Activated T-cell treated with anti-CD3 and anti-CD28 coated beads, Interleukin-2, amount 50 U/mL, for 4 hours (primary cell): Measurements from ENCODE around the gene NLRP11. TPM values are rescaled to one million over a fixed set of nuclear protein-coding genes. Genes with fewer than 3 reads are reported as not detected.

ENCODE experiments used
- ATAC-seq, 2 donors: fragments of 200-7000 bp; cut with Tn5 transposase; one replicate each; pipeline ENCODE4 v1.10.0; 2021
- DNase-seq: peaks from one replicate; pipeline ENCODE4 v3.0.0-alpha.2; 2020
- H3K27me3 Mint-ChIP-seq: one replicate; pipeline ENCODE4 v1.8.0; 2021; ENCODE audit warnings: low read depth, mixed read lengths
- H3K36me3 Mint-ChIP-seq: one replicate; pipeline ENCODE4 v1.8.0; 2022; ENCODE audit warnings: mixed read lengths; ENCODE audit not compliant: insufficient read depth
- H3K4me1 Mint-ChIP-seq: one replicate; pipeline ENCODE4 v1.8.0; 2021; ENCODE audit warnings: low read depth, mixed read lengths
- H3K4me3 Mint-ChIP-seq: one replicate; pipeline ENCODE4 v1.8.0; 2021; ENCODE audit warnings: mild to moderate bottlenecking, moderate library complexity, mixed read lengths
- H3K9me3 Mint-ChIP-seq: one replicate; pipeline ENCODE4 v1.8.0; 2021; ENCODE audit warnings: mixed read lengths
- total RNA-seq, 3 donors: library from RNA; stranded (reverse); gene quantifications; one replicate each; pipeline ENCODE4 v1.2.1, GENCODE V29; 2021

The NLRP11 gene
- under 1 TPM; 0.14 to 0.18 (median 0.18) TPM for total RNA-seq

- DNase-seq (no peak), ATAC-seq (no peak)
- Mint-ChIP-seq H3K4me1 (no peaks in the 10 kb centered on the region), H3K27me3 (no peaks in the 10 kb centered on the region), H3K9me3 (peaks cover 13% of the 10 kb centered on the region), H3K4me3 (no peak within 1 kb of the TSS), H3K36me3 (no peaks in the 10 kb centered on the region)
Measured at GRCh38 chr19:55831846-55832245, at the start of gene NLRP11. Gene NLRP11, minus strand, starts transcription at chr19:55831999. Its CDS starts 13,825 bp downstream, at chr19:55818174.

DNA sequence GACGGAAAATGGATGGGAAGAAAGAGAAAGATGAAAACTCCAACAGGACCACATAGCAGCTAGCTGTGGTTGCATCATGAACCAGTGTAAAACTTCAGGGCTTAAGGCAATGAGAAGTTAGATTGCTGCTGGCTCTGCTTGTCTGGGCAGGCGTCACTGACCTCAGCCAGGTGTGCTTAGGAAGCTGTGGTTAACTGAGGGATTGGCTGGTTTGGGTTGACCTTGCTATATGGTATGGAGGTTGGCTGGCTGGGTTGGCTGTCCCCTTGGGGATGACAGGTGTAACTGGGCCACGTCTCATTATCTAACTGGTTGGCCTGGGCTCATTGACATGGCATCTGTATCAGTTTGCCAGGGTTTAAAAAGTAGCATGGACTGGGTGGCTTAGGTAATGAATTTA lies 45.4 kb upstream of the NLRP11 start:
- DNase-seq (no peak), ATAC-seq (no peak)
- no peaks in the 10 kb centered on the region for H3K36me3 Mint-ChIP-seq
- H3K4me1 Mint-ChIP-seq, result no peaks in the 10 kb centered on the region
- no peak overlapping the region for H3K4me3 Mint-ChIP-seq
- no peaks in the 10 kb centered on the region for H3K27me3 Mint-ChIP-seq
- peaks cover 25% of the 10 kb centered on the region for H3K9me3 Mint-ChIP-seq

DNA sequence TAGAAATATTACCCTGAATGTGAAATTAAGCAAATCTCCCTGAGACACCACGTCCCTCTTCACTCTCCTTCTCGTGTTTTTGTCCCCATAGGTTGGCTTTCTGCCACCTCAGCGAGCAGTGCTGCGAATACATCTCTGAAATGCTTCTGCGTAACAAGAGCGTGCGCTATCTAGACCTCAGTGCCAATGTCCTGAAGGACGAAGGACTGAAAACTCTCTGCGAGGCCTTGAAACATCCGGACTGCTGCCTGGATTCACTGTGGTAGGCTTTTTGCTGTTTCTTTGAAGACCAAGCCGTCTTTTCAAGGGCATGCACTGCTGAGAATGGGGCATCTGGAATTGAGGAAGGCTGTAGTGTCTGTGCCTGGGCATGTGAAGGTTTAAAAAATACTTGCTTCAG lies 38.9 kb upstream of the NLRP11 start:
- Mint-ChIP-seq H3K27me3 (peaks cover 11% of the 10 kb centered on the region), H3K4me1 (no peaks in the 10 kb centered on the region)

DNA sequence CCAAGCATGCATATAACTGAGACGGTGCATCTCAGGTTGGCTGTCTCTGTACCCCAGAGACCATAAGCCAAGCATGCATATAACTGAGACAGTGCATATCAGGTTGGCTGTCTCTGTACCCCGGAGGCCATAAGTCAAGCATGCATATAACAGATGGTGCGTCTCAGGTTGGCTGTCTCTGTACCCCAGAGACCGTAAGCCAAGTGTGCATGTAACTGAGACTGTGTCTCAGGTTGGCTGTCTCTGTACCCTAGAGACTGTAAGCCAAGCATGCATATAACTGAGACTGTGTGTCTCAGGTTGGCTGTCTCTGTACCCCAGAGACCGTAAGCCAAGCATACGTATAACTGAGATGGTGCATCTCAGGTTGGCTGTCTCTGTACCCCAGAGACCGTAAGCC lies 35.3 kb upstream of the NLRP11 start:
- no peak for ATAC-seq
- no peaks in the 10 kb centered on the region for H3K4me1 Mint-ChIP-seq
- DNase-seq, result no peak
- peaks cover 11% of the 10 kb centered on the region for H3K27me3 Mint-ChIP-seq
- no peaks in the 10 kb centered on the region for H3K36me3 Mint-ChIP-seq
- no peak overlapping the region for H3K4me3 Mint-ChIP-seq
- H3K9me3 Mint-ChIP-seq, result peaks cover 22% of the 10 kb centered on the region

More for the DNA sequence above, 38.9 kb upstream of the NLRP11 start:
- no peak for ATAC-seq
- Mint-ChIP-seq H3K9me3 (peaks cover 23% of the 10 kb centered on the region), H3K4me3 (no peak overlapping the region), H3K36me3 (no peaks in the 10 kb centered on the region)
- no peak for DNase-seq

DNA sequence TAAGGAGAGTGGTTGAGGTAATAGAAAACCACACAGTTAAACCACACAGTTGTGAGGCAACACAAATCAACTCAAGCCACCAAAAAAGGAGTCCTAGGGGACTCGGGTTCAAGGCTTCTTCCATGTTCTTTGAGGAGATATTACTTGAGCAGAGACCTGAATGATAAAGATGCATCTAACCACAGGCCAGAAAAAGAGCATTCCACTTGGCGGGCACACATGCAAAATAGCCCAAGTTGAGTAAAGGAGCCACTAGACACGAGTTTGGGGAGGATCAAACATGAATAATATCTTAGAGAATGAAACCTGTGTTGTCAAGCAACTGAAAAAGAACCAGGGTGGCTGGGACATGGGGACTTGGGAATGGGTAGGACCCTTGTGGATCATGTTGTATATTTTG lies 34.7 kb upstream of the NLRP11 start:
- DNase-seq (no peak), ATAC-seq (no peak)
- peaks cover 11% of the 10 kb centered on the region for H3K27me3 Mint-ChIP-seq
- no peak overlapping the region for H3K4me3 Mint-ChIP-seq
- H3K36me3 Mint-ChIP-seq, result no peaks in the 10 kb centered on the region
- H3K4me1 Mint-ChIP-seq, result no peaks in the 10 kb centered on the region
- peaks cover 22% of the 10 kb centered on the region for H3K9me3 Mint-ChIP-seq

DNA sequence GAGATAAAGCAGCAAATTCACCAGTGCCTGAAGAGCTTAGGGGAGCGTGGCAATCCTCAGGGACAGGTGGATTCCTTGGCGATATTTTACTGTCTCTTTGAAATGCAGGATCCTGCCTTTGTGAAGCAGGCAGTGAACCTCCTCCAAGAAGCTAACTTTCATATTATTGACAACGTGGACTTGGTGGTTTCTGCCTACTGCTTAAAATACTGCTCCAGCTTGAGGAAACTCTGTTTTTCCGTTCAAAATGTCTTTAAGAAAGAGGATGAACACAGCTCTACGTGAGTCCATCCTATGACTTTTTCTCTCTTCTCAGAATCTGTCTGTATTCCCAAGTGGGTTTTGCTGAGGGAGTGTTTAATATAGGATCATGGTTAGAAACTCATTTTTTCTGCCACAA lies 27.2 kb upstream of the NLRP11 start:
- Mint-ChIP-seq H3K27me3 (peaks cover 2% of the 10 kb centered on the region), H3K36me3 (no peaks in the 10 kb centered on the region), H3K9me3 (peaks cover 8% of the 10 kb centered on the region), H3K4me3 (no peak overlapping the region), H3K4me1 (no peaks in the 10 kb centered on the region)
- no peak for ATAC-seq
- DNase-seq, result no peak

- no peak for DNase-seq
- no peak overlapping the region for H3K4me3 Mint-ChIP-seq
- no peaks in the 10 kb centered on the region for H3K4me1 Mint-ChIP-seq
- no peaks in the 10 kb centered on the region for H3K36me3 Mint-ChIP-seq
- ATAC-seq, result no peak
- H3K27me3 Mint-ChIP-seq, result peaks cover 2% of the 10 kb centered on the region
- peaks cover 8% of the 10 kb centered on the region for H3K9me3 Mint-ChIP-seq
Measured at GRCh38 chr19:55858401-55858800, 26.6 kb upstream of the NLRP11 start.

GRCh38 chr19:55857974-55858373 lies 26.2 kb upstream of the NLRP11 start:
- H3K4me3 Mint-ChIP-seq, result no peak overlapping the region
- no peaks in the 10 kb centered on the region for H3K4me1 Mint-ChIP-seq
- peaks cover 4% of the 10 kb centered on the region for H3K9me3 Mint-ChIP-seq
- peaks cover 2% of the 10 kb centered on the region for H3K27me3 Mint-ChIP-seq
- DNase-seq (no peak), ATAC-seq (no peak)
- no peaks in the 10 kb centered on the region for H3K36me3 Mint-ChIP-seq

DNA sequence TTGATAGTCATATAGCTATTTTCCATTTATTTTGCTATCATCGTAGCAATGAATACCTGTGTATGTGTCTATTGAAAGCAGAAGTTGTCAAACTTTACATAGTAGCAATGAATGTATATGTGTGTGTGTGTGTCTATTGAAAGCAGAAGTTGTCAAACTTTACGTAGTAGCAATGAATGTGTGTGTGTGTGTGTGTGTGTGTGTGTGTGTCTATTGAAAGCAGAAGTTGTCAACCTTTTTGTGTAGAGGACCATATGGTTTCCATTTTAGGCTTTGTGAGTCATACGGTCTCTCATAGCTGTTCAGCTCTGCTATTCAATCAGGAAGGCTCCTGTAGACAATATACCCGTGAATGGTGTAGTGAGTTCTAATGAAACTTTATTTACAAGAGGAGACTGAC lies 25.4 kb upstream of the NLRP11 start:
- Mint-ChIP-seq H3K9me3 (peaks cover 5% of the 10 kb centered on the region), H3K27me3 (peaks cover 2% of the 10 kb centered on the region), H3K4me3 (no peak overlapping the region), H3K4me1 (no peaks in the 10 kb centered on the region), H3K36me3 (no peaks in the 10 kb centered on the region)
- no peak for DNase-seq
- no peak for ATAC-seq

DNA sequence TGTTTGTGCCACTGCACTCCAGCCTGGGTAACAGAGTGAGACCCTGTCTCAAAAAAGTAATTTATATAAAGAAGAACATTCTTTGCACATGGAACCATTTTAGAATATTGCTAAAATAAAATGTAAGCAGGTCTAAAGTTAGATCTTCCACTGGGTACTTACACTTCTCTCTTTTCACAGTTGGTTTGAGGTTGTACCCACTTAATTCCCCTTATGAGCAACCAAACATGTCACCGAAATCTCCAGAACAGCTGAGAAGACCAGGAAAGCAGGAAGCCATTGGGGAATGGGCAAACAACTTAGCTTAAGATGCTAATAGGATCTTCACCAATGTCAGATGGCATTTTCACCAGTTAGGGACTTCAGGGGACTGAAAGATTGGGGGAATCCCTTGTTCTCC lies 23.4 kb upstream of the NLRP11 start:
- Mint-ChIP-seq H3K4me3 (no peak overlapping the region), H3K27me3 (no peaks in the 10 kb centered on the region), H3K36me3 (no peaks in the 10 kb centered on the region), H3K9me3 (peaks cover 11% of the 10 kb centered on the region), H3K4me1 (no peaks in the 10 kb centered on the region)
- no peak for DNase-seq
- no peak for ATAC-seq

DNA sequence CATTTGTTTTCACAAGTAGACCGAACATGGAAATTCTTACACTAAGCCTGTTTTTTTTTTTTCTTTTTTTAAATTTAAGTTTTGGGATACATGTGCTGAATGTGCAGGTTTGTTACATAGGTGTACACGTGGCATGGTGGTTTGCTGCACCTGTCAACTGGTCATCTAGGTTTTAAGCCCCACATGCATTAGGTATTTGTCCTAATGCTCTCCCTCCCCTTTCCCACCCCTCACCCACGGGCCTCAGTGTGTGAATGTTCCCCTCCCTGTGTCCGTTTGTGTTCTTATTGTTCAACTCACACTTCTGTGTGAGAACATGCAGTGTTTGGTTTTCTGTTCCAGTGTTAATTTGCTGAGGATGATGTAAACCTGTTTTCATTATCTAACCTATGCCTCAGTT lies 7.1 kb upstream of the NLRP11 start:
- peaks cover 4% of the 10 kb centered on the region for H3K27me3 Mint-ChIP-seq
- DNase-seq (no peak), ATAC-seq (no peak)
- no peaks in the 10 kb centered on the region for H3K4me1 Mint-ChIP-seq
- H3K4me3 Mint-ChIP-seq, result no peak overlapping the region
- H3K36me3 Mint-ChIP-seq, result no peaks in the 10 kb centered on the region
- peaks cover 20% of the 10 kb centered on the region for H3K9me3 Mint-ChIP-seq

- peaks cover 4% of the 10 kb centered on the region for H3K27me3 Mint-ChIP-seq
- no peak for ATAC-seq
- H3K36me3 Mint-ChIP-seq, result no peaks in the 10 kb centered on the region
- H3K4me3 Mint-ChIP-seq, result no peak overlapping the region
- no peaks in the 10 kb centered on the region for H3K4me1 Mint-ChIP-seq
- DNase-seq, result no peak
- H3K9me3 Mint-ChIP-seq, result peaks cover 17% of the 10 kb centered on the region
Measured at GRCh38 chr19:55838251-55838650, 6.5 kb upstream of the NLRP11 start.

DNA sequence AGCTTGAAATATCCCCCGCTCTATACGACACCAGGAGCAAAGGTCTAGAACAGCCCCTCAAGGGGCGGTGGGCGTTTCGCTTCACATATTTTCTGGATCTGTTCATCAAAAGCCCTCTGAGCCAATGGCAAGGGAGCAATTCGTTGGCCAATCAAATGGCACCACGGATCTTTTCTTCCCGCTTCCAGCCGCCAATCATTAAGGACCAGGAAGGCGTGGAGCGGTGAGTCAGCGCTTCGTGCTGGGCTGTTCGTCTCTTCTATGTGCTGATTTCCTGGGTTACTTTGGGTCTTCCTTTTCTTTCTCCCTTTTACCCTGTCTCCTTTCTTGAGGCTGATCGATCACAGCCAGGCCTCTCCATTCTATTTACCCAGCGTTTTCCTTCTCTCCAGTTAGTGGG lies 4.5 kb upstream of the NLRP11 start, which contains the start of gene NLRP4:
NLRP4 (plus strand) TSS at position 201 of the 400 bp plus-strand sequence. CDS start 15,541 bp downstream, outside the sequence.
- Mint-ChIP-seq H3K4me3 (no peak within 1 kb of the TSS), H3K27me3 (peaks cover 4% of the 10 kb centered on the region), H3K36me3 (no peaks in the 10 kb centered on the region), H3K9me3 (peaks cover 19% of the 10 kb centered on the region), H3K4me1 (no peaks in the 10 kb centered on the region)
- DNase-seq (no peak), ATAC-seq (no peak)

GRCh38 chr19:55832676-55833075 lies 877 bp upstream of the NLRP11 start:
- Mint-ChIP-seq H3K9me3 (peaks cover 15% of the 10 kb centered on the region), H3K4me1 (no peaks in the 10 kb centered on the region), H3K36me3 (no peaks in the 10 kb centered on the region), H3K4me3 (no peak overlapping the region), H3K27me3 (no peaks in the 10 kb centered on the region)
- ATAC-seq (no peak), DNase-seq (no peak)

DNA sequence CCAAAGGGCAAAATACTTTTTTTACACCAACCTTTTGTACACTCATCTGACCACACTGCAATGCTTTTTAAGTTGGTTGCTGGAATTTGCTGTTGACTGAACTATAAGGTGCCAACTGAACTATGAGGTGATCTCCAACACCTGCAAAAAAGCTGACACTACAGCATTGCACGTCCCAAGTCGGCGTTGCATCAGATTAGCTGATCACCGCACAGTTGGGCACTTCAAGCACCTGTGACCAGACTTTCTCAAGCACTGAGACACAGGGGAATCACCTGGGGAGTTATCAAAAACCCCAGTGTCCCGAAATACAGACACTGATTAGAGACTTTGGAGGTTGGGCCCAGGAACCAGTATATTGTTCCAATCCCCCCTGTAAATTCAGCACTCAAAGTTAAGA lies 1.1 kb downstream of the NLRP11 start:
- Mint-ChIP-seq H3K36me3 (no peaks in the 10 kb centered on the region), H3K4me1 (no peaks in the 10 kb centered on the region), H3K9me3 (peaks cover 7% of the 10 kb centered on the region), H3K4me3 (no peak overlapping the region), H3K27me3 (no peaks in the 10 kb centered on the region)
- ATAC-seq, result no peak
- no peak for DNase-seq

GRCh38 chr19:55820037-55820436 lies 11.8 kb downstream of the NLRP11 start:
- no peaks in the 10 kb centered on the region for H3K36me3 Mint-ChIP-seq
- DNase-seq (no peak), ATAC-seq (no peak)
- H3K4me3 Mint-ChIP-seq, result no peak overlapping the region
- no peaks in the 10 kb centered on the region for H3K4me1 Mint-ChIP-seq
- H3K27me3 Mint-ChIP-seq, result peaks cover 8% of the 10 kb centered on the region
- no peaks in the 10 kb centered on the region for H3K9me3 Mint-ChIP-seq
